CD4-positive, alpha-beta memory T cell (primary cell): ENCODE measurements around the gene TRPV2. TPM values are rescaled to one million over a fixed set of nuclear protein-coding genes. Genes with fewer than 3 reads are reported as not detected.

ENCODE experiments used
- CTCF ChIA-PET: fragments of 350-600 bp; sonication (Branson Sonifier 250); formaldehyde crosslinking; loops from one replicate; lab custom pipeline; 2021; ENCODE audit warnings: inconsistent platforms; ENCODE audit not compliant: partially characterized antibody; lab: Charles Lee
- POLR2A ChIA-PET: fragments of 350-600 bp; sonication (Branson Sonifier 250); formaldehyde crosslinking; loops from one replicate; lab custom pipeline; 2021; ENCODE audit not compliant: partially characterized antibody; lab: Charles Lee
- DNase-seq, 5 donors: peaks; one replicate each; pipeline versions ENCODE4 v3.0.0 to v3.0.0-alpha.2; 2020 to 2022; ENCODE audit warnings: mixed read lengths in 1 of 5
- H3K27ac ChIP-seq: one replicate; pipeline ENCODE4 v1.7.0; 2013; ENCODE audit warnings: low read depth, low read length
- H3K27me3 ChIP-seq: 2 replicates; pipeline ENCODE4 v1.7.0; 2013; ENCODE audit warnings: mild to moderate bottlenecking, low read length, moderate library complexity; ENCODE audit not compliant: insufficient read depth
- H3K36me3 ChIP-seq: 2 replicates; pipeline ENCODE4 v1.7.0; 2013; ENCODE audit warnings: mild to moderate bottlenecking, low read length, moderate library complexity; ENCODE audit not compliant: insufficient read depth
- H3K4me1 ChIP-seq: 2 replicates; pipeline ENCODE4 v1.7.0; 2013; ENCODE audit warnings: mild to moderate bottlenecking, low read length, moderate library complexity; ENCODE audit not compliant: insufficient read depth
- H3K4me3 ChIP-seq, 2 donors: one replicate each; pipeline ENCODE4 v1.7.0; 2013; ENCODE audit warnings: low read length in 2 of 2, mild to moderate bottlenecking in 1 of 2
- H3K9me3 ChIP-seq, 2 donors: one replicate each; pipeline ENCODE4 v1.7.0; 2013; ENCODE audit warnings: low read length in 2 of 2, control low read depth in 1 of 2; ENCODE audit not compliant: control insufficient read depth in 1 of 2
- H3K27ac Mint-ChIP-seq, 7 donors: one replicate each; pipeline ENCODE4 v1.8.0; 2020 to 2021; ENCODE audit warnings: mixed read lengths in 7 of 7, mild to moderate bottlenecking in 6 of 7, inconsistent platforms in 3 of 7, moderate library complexity in 3 of 7
- H3K27me3 Mint-ChIP-seq, 2 donors: one replicate each; pipeline ENCODE4 v1.8.0; 2020 to 2021; ENCODE audit warnings: mixed read lengths in 2 of 2
- H3K36me3 Mint-ChIP-seq, 2 donors: one replicate each; pipeline ENCODE4 v1.8.0; 2020 to 2021; ENCODE audit warnings: mixed read lengths in 2 of 2, inconsistent platforms in 1 of 2, mild to moderate bottlenecking in 1 of 2
- H3K4me1 Mint-ChIP-seq, 4 donors: one replicate each; pipeline ENCODE4 v1.8.0; 2020 to 2021; ENCODE audit warnings: mixed read lengths in 4 of 4, mild to moderate bottlenecking in 1 of 4
- H3K4me3 Mint-ChIP-seq, 8 donors: one replicate each; pipeline ENCODE4 v1.8.0; 2020 to 2021; ENCODE audit warnings: mixed read lengths in 8 of 8, mild to moderate bottlenecking in 7 of 8, moderate library complexity in 6 of 8, inconsistent platforms in 3 of 8
- H3K9me3 Mint-ChIP-seq, 8 donors: one replicate each; pipeline ENCODE4 v1.8.0; 2020 to 2021; ENCODE audit warnings: mixed read lengths in 8 of 8, mild to moderate bottlenecking in 5 of 8, inconsistent platforms in 3 of 8, moderate library complexity in 1 of 8
- intact Hi-C: fragments of 100-400 bp; cut with micrococcal nuclease; formaldehyde crosslinking; loops from one replicate; pipeline ENCODE4 v1.15.1; 2023
- polyA plus RNA-seq, 2 donors: library from polyadenylated mRNA; unstranded; fragments of 300-500 nt; fragmentation: Illumina TruSeq; gene quantifications; one replicate each; pipeline ENCODE4 v1.2.3, GENCODE V29; 2021
- total RNA-seq, 2 experiments: library from RNA; stranded (reverse); gene quantifications; one replicate each; pipeline ENCODE4 v1.2.3, GENCODE V29; 2021

The TRPV2 gene
- total and polyA plus RNA-seq, 4 experiments from 2014 or later: 95.0 to 127 (median 109) TPM

DNA sequence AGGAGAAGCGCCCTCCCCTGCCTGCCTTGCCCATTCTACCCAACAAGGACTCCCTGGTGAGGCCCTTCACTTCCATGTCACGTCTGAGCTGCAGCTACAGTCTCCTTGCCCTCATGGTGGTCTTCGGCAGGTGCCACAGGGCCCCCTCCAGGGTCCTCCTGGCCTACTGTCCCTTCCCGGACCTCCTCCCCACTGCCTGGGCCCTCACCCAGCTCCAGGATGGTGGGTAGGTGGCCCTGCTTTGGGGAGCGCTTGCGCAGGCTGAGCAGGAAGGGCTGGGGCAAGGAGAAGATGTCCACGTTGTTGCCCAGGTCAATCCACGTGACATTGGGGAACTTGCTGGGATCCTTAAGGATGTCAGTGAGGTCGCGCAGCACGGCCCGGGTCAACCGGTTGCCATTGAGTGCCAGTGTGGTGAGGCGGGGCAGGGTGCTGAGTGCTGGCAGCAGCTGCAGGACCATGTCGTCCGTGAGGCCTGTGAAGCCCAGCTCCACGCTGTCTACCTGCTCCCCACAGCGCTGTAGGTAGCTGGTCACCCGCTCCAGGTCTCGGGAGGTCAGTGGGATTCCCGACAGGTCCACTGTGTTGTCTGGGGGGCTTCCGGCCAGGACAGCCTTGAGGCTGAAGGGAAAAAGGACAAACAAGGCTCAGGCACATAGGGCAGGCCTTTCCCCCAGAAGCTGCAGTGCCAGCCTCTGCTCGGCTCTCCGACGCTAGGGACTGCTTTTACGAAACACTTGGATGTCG is 28.3 kb downstream of the TRPV2 start:
- Histone ChIP-seq H3K36me3 (peaks cover 24% of the 10 kb centered on the region), H3K4me3 (no peak overlapping the region), H3K27me3 (no peaks in the 10 kb centered on the region), H3K4me1 (peaks cover 38% of the 10 kb centered on the region), H3K9me3 (no peaks in the 10 kb centered on the region), H3K27ac (no peak overlapping the region)
- intact Hi-C loops: no loop called here
- H3K9me3 Mint-ChIP-seq: no peaks in the 10 kb centered on the region
- CTCF ChIA-PET: interaction anchor here (0.8 to 2.8 kb wide), 4 partner anchors 9 to 78 kb away, joined by 3 to 10 read pairs (median 4); partner anchors contain the start of gene TRPV2
- POLR2A ChIA-PET: interaction anchor here (1.8 to 2.3 kb wide), 3 partner anchors 28 to 63 kb away, joined by 3 to 11 read pairs (median 9); partner anchors contain the start of genes TRPV2 and UBB
- H3K27ac Mint-ChIP-seq: peak overlapping the region in 5 of 7 donors; percentile 40 to 80 (median 60)
- H3K4me3 Mint-ChIP-seq: no peak overlapping the region
- no peaks in the 10 kb centered on the region for H3K27me3 Mint-ChIP-seq
- H3K36me3 Mint-ChIP-seq: peaks cover 32 to 75% of the 10 kb centered on the region in 2 donors
- peak in 1 of 5 donors; percentile 19 for DNase-seq
- H3K4me1 Mint-ChIP-seq: peaks cover 29 to 64% (median 42%) of the 10 kb centered on the region in 4 donors

DNA sequence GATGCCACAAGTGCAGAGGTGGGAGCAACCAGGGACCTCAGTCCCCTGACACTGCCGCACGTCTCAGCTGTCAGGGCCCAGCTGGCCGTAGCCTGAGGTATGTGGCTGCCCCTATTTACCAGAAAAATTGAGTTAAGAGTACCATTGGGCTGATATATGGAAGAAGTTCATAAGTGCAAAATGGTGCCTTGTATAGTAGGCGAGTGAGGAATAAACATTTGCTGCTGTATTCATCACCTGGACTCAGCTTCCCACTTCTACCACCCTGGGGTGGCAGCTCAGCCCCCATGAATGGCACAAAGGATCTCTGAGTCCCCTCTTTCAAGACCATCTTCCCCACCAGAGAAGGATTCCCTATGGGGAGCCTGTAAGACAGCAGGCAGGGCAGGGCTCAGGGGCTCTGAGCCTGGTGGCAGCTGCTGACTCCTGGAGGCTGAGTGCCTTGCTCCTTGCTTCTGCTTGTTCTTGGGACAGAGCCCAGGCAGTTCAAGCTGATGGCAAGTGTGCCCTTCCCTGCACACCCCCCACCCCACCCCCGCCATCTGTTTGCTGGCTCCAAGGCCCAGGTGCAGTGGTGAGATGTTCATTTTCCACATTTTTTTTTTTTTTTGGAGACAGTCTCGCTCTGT is 29.0 kb downstream of the TRPV2 start:
- intact Hi-C loops: no loop called here
- Histone ChIP-seq H3K27ac (no peak overlapping the region), H3K4me1 (peaks cover 38% of the 10 kb centered on the region), H3K36me3 (peaks cover 24% of the 10 kb centered on the region), H3K27me3 (no peaks in the 10 kb centered on the region), H3K9me3 (no peaks in the 10 kb centered on the region), H3K4me3 (no peak overlapping the region)
- Mint-ChIP-seq H3K27ac (peak overlapping the region in 5 of 7 donors; percentile 7 to 72 (median 50)), H3K27me3 (no peaks in the 10 kb centered on the region), H3K4me3 (no peak overlapping the region), H3K9me3 (no peaks in the 10 kb centered on the region), H3K4me1 (peaks cover 28 to 59% (median 40%) of the 10 kb centered on the region in 4 donors), H3K36me3 (peaks cover 32 to 72% of the 10 kb centered on the region in 2 donors)
- peak in 1 of 5 donors; percentile 33 for DNase-seq
- POLR2A ChIA-PET: interaction anchor here (1.8 to 2.3 kb wide), 2 partner anchors 61 to 63 kb away, joined by 3 to 9 read pairs; partner anchors contain the start of gene UBB
- CTCF ChIA-PET: interaction anchor here (0.8 to 2.8 kb wide), 3 partner anchors 8 to 29 kb away, joined by 3 to 10 read pairs (median 5); partner anchors contain the start of gene TRPV2

DNA sequence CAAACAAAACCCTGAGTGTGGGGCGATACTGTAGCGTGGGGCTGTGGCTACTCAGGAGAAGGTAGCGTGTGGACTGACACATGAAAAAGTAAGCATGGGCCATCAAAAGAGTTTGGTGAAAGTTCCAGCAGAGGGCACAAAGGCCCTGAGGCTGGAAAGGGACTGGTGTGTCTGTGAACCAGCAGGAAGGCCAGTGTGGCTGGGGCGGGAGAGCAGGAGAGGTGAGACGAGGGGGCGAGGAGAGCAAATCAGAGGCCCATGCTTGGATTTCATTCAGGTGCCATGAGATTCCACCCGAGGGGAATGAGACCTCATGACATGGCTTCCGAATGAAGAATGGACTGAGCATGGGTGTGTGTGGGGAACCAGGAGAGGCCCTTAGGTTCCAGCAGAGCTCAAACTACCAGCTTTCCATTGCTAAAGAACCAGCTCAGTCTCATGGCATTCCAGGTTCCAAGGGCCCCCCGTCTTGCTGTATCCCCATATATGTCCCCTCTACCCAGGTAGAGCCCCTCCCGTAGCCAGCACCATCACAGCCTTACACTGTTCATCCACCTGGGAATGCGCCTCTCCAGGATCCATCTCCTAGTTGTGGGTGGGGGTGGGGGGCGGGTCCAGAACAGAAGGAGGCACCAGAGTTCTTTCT is 31.1 kb downstream of the TRPV2 start:
- intact Hi-C loops: no loop called here
- H3K4me1 Mint-ChIP-seq: peaks cover 11 to 45% (median 24%) of the 10 kb centered on the region in 4 donors
- Histone ChIP-seq H3K4me1 (peaks cover 18% of the 10 kb centered on the region), H3K36me3 (peaks cover 24% of the 10 kb centered on the region), H3K4me3 (no peak overlapping the region), H3K27ac (no peak overlapping the region), H3K27me3 (no peaks in the 10 kb centered on the region), H3K9me3 (no peaks in the 10 kb centered on the region)
- H3K27me3 Mint-ChIP-seq: no peaks in the 10 kb centered on the region
- H3K27ac Mint-ChIP-seq: peak overlapping the region in 4 of 7 donors; percentile 60 to 92 (median 80)
- ChIA-PET CTCF (interaction anchor here (0.9 to 1.4 kb wide), 2 partner anchors 83 to 90 kb away, joined by 4 read pairs; no protein-coding TSS in a partner anchor), POLR2A (interaction anchor here (1.0 kb wide), 1 partner anchor 10 kb away, joined by 3 read pairs; no protein-coding TSS in a partner anchor)
- peak in 1 of 5 donors; percentile 8 for DNase-seq
- H3K9me3 Mint-ChIP-seq: no peaks in the 10 kb centered on the region
- H3K36me3 Mint-ChIP-seq: peaks cover 24 to 62% of the 10 kb centered on the region in 2 donors
- peak overlapping the region in 2 of 8 donors; percentile 27 to 29 for H3K4me3 Mint-ChIP-seq

DNA sequence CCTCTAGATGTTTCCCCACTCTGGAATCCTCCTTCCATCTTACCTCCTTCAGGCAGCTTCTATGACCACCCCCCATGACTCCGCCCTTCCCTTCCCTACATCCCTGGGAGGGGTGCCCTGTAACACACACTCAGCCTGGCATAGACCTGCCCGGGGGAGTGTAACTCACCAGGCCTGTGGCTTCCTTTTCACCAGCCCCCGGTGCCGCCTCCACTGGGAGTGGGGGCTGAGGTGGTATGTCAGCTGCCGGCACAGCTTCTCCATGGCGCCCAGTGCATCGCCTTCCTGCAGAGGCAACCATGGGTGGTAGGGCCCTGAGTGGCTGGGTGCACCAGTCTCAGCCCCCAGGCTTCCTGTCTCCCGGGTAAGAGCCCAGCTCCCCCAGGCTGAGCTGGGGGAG is 32.3 kb downstream of the TRPV2 start:
- H3K36me3 ChIP-seq: peaks cover 14% of the 10 kb centered on the region
- Mint-ChIP-seq H3K4me3 (no peak overlapping the region), H3K9me3 (no peaks in the 10 kb centered on the region), H3K4me1 (peaks cover 2 to 33% (median 14%) of the 10 kb centered on the region in 4 donors), H3K27me3 (no peaks in the 10 kb centered on the region), H3K27ac (peak overlapping the region in 3 of 7 donors; percentile 27 to 64 (median 29)), H3K36me3 (peaks cover 16 to 50% of the 10 kb centered on the region in 2 donors)
- peaks cover 6% of the 10 kb centered on the region for H3K4me1 ChIP-seq
- H3K27ac ChIP-seq: no peak overlapping the region
- ChIA-PET CTCF (no interaction called here), POLR2A (interaction anchor here (6.7 kb wide), 1 partner anchor 8 kb away, joined by 34 read pairs; no protein-coding TSS in a partner anchor)
- peak in 1 of 5 donors; percentile 22 for DNase-seq
- H3K27me3 ChIP-seq: no peaks in the 10 kb centered on the region
- no peaks in the 10 kb centered on the region for H3K9me3 ChIP-seq
- intact Hi-C loops: no loop called here
- no peak overlapping the region for H3K4me3 ChIP-seq

DNA sequence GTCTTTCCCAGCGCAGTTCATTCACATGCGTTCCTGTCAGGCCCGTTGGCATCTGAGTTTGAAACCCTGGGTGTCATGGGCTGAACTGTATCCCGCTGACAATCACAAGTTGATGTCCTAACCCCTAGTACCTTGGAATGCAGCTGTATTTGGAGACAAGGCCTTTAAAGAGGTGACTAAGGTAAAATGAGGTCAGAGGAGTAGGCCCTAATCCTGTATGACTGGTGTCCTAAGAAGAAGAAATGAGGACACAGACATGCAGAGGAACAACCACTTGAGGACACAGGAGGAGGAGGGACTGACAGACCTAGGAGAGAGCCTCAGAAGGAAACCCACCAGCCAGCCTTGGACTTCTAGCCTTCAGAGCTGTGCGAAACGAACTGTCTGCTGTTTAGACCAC is 33.1 kb downstream of the TRPV2 start:
- CTCF ChIA-PET: no interaction called here
- H3K27ac Mint-ChIP-seq: peak overlapping the region in 2 of 7 donors; percentile 27 to 83

DNA sequence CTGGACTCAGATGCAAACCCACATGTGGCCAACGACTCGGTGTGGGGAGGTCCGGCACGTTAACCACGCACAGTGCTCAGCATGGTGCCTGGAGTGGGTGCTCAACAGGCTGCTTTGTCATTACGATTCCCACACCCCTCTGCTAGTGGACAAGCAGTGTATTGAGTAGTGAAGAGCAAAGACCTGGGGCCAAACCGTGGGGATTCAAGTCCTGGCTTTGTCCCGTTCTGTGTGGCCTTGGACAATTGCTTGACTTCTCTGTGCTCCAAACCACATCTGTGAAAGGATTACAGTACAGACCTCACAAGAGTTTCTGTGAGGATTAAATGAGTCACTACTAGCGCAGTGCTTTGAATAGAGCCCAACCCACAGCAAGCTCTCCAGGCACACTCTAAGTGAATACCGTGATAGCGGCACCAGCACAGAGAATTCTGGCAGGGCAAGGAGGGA is 33.8 kb downstream of the TRPV2 start:
- Histone ChIP-seq H3K36me3 (peaks cover 5% of the 10 kb centered on the region), H3K27me3 (no peaks in the 10 kb centered on the region), H3K9me3 (no peaks in the 10 kb centered on the region), H3K27ac (no peak overlapping the region), H3K4me1 (no peaks in the 10 kb centered on the region), H3K4me3 (no peak overlapping the region)
- Mint-ChIP-seq H3K4me1 (peaks cover 4 to 35% (median 16%) of the 10 kb centered on the region in 4 donors), H3K27me3 (no peaks in the 10 kb centered on the region), H3K4me3 (no peak overlapping the region), H3K36me3 (peaks cover 9 to 43% of the 10 kb centered on the region in 2 donors), H3K27ac (peak overlapping the region in 2 of 7 donors; percentile 27 to 48), H3K9me3 (peaks cover 0 to 3% (median 0%) of the 10 kb centered on the region in 8 donors)
- intact Hi-C loops: no loop called here
- DNase-seq: peak in 1 of 5 donors; percentile 22
- CTCF ChIA-PET: interaction anchor here (0.6 to 7.6 kb wide), 2 partner anchors 63 to 71 kb away, joined by 3 to 144 read pairs; no protein-coding TSS in a partner anchor
- POLR2A ChIA-PET: interaction anchor here (6.7 kb wide), 1 partner anchor 9 kb away, joined by 34 read pairs; no protein-coding TSS in a partner anchor

More for the DNA sequence above, 33.1 kb downstream of the TRPV2 start:
- no peaks in the 10 kb centered on the region for H3K4me1 ChIP-seq
- Mint-ChIP-seq H3K27me3 (no peaks in the 10 kb centered on the region), H3K36me3 (peaks cover 10 to 45% of the 10 kb centered on the region in 2 donors), H3K4me1 (peaks cover 4 to 33% (median 15%) of the 10 kb centered on the region in 4 donors), H3K4me3 (no peak overlapping the region), H3K9me3 (peaks cover 0 to 3% (median 0%) of the 10 kb centered on the region in 8 donors)
- no peaks in the 10 kb centered on the region for H3K9me3 ChIP-seq
- peak in 1 of 5 donors; percentile 1 for DNase-seq
- peaks cover 6% of the 10 kb centered on the region for H3K36me3 ChIP-seq
- H3K27me3 ChIP-seq: no peaks in the 10 kb centered on the region
- intact Hi-C loops: no loop called here
- H3K27ac ChIP-seq: no peak overlapping the region
- H3K4me3 ChIP-seq: no peak overlapping the region
- POLR2A ChIA-PET: interaction anchor here (6.7 kb wide), 1 partner anchor 8 kb away, joined by 34 read pairs; no protein-coding TSS in a partner anchor
